Measurements from ENCODE around the gene IFIH1. TPM values are rescaled to one million over a fixed set of nuclear protein-coding genes. Genes with fewer than 3 reads are reported as not detected.

The IFIH1 gene
- total RNA-seq, 4 donors from 2014 or later = 0.97 to 5.4 (median 1.7) TPM

- H3K36me3 ChIP-seq = no peaks in the 10 kb centered on the region
- TF ChIP-seq POLR2A (IDR thresholded peaks at IDR 0.05) (no peak), CTCF (IDR thresholded peaks at IDR 0.05 in 4 of 5, conservative IDR thresholded peaks at IDR 0.05 in 1 of 5) (no peak)
- in situ Hi-C loops (cut with MboI; ENCODE audit: low sequenced_read_pairs in 4 of 4) = loop anchor here in 1 of 4 donors (25.0 kb wide), 1 partner anchor 313 kb away; no protein-coding TSS in a partner anchor
- no peak overlapping the region for H3K27ac ChIP-seq
- no peaks in the 10 kb centered on the region for H3K9me3 ChIP-seq
- no peak overlapping the region for H3K4me3 ChIP-seq
- ATAC-seq (no peak), DNase-seq (no peak)
- intact Hi-C loops (cut with DNase I; ENCODE audit: low total_unique reads) = no loop called here
- no peaks in the 10 kb centered on the region for H3K27me3 ChIP-seq
- H3K4me1 ChIP-seq = no peaks in the 10 kb centered on the region
Measured at GRCh38 chr2:162324953-162325352, 6.5 kb upstream of the IFIH1 start.

- DNase-seq = no peak
- Histone ChIP-seq H3K27me3 (no peaks in the 10 kb centered on the region), H3K9me3 (no peaks in the 10 kb centered on the region), H3K27ac (no peak overlapping the region), H3K4me1 (no peaks in the 10 kb centered on the region), H3K36me3 (no peaks in the 10 kb centered on the region), H3K4me3 (no peak overlapping the region)
- intact Hi-C loops (cut with DNase I; ENCODE audit: low total_unique reads) = no loop called here
- ATAC-seq = no peak
- in situ Hi-C loops (cut with MboI; ENCODE audit: low sequenced_read_pairs in 4 of 4) = loop anchor here in 1 of 4 donors (25.0 kb wide), 1 partner anchor 309 kb away; no protein-coding TSS in a partner anchor
- TF ChIP-seq POLR2A (IDR thresholded peaks at IDR 0.05) = no peak
- no peak for TF ChIP-seq CTCF (IDR thresholded peaks at IDR 0.05 in 4 of 5, conservative IDR thresholded peaks at IDR 0.05 in 1 of 5)
Measured at GRCh38 chr2:162320864-162321517, 2.5 kb upstream of the IFIH1 start.

GRCh38 chr2:162317861-162318327 lies 590 bp downstream of the IFIH1 start:
- Histone ChIP-seq H3K4me3 (peak overlapping the region; percentile 62 to 73 (median 70)), H3K27ac (peak overlapping the region; percentile 66 to 80 (median 76)), H3K4me1 (no peaks in the 10 kb centered on the region), H3K27me3 (no peaks in the 10 kb centered on the region), H3K9me3 (no peaks in the 10 kb centered on the region), H3K36me3 (no peaks in the 10 kb centered on the region)
- in situ Hi-C loops (cut with MboI; ENCODE audit: low sequenced_read_pairs in 4 of 4) (loop anchor here in 1 of 4 donors (25.0 kb wide), 1 partner anchor 306 kb away; no protein-coding TSS in a partner anchor), intact Hi-C loops (cut with DNase I; ENCODE audit: low total_unique reads) (loop anchor here (2.0 kb wide), 1 partner anchor 19 kb away; no protein-coding TSS in a partner anchor)
- TF ChIP-seq POLR2A (IDR thresholded peaks at IDR 0.05) (no peak), CTCF (IDR thresholded peaks at IDR 0.05 in 4 of 5, conservative IDR thresholded peaks at IDR 0.05 in 1 of 5) (no peak)
- DNase-seq (no peak), ATAC-seq (peak; percentile 21 to 61)

- no peaks in the 10 kb centered on the region for H3K4me1 ChIP-seq
- ATAC-seq = no peak
- no peaks in the 10 kb centered on the region for H3K27me3 ChIP-seq
- peak overlapping the region; percentile 62 to 73 (median 70) for H3K4me3 ChIP-seq
- in situ Hi-C loops (cut with MboI; ENCODE audit: low sequenced_read_pairs in 4 of 4) = loop anchor here in 1 of 4 donors (25.0 kb wide), 1 partner anchor 305 kb away; no protein-coding TSS in a partner anchor
- peak overlapping the region in 2 of 4 donors; percentile 66 to 77 for H3K27ac ChIP-seq
- H3K9me3 ChIP-seq = no peaks in the 10 kb centered on the region
- no peak for TF ChIP-seq CTCF (IDR thresholded peaks at IDR 0.05 in 4 of 5, conservative IDR thresholded peaks at IDR 0.05 in 1 of 5)
- TF ChIP-seq POLR2A (IDR thresholded peaks at IDR 0.05) = no peak
- DNase-seq = no peak
- intact Hi-C loops (cut with DNase I; ENCODE audit: low total_unique reads) = no loop called here
- H3K36me3 ChIP-seq = no peaks in the 10 kb centered on the region
Measured at GRCh38 chr2:162317058-162317742, 1.3 kb downstream of the IFIH1 start.

Measured in gastrocnemius medialis (tissue), 4 donors.